CD4-positive, alpha-beta T cell treated with Interleukin-4 for 1 hour (primary cell): ENCODE measurements around the gene SGCA.

Source experiments
- DNase-seq, 2 donors: peaks; one replicate each; pipeline ENCODE4 v3.0.0-alpha.2; 2020 to 2022

The SGCA gene

DNA sequence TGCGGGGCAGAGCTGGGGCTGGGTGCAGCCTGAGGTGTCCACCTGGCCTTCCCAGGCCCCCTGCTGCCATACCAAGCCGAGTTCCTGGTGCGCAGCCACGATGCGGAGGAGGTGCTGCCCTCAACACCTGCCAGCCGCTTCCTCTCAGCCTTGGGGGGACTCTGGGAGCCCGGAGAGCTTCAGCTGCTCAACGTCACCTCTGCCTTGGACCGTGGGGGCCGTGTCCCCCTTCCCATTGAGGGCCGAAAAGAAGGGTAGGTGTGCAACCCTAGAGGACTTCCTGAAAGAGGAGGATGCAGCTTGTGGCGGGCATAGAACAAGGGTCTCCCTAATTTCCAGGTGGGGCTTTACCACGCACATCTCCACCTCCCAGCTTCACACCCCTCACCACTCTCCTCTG, 2.5 kb downstream of the SGCA start:
- no peak for DNase-seq

DNA sequence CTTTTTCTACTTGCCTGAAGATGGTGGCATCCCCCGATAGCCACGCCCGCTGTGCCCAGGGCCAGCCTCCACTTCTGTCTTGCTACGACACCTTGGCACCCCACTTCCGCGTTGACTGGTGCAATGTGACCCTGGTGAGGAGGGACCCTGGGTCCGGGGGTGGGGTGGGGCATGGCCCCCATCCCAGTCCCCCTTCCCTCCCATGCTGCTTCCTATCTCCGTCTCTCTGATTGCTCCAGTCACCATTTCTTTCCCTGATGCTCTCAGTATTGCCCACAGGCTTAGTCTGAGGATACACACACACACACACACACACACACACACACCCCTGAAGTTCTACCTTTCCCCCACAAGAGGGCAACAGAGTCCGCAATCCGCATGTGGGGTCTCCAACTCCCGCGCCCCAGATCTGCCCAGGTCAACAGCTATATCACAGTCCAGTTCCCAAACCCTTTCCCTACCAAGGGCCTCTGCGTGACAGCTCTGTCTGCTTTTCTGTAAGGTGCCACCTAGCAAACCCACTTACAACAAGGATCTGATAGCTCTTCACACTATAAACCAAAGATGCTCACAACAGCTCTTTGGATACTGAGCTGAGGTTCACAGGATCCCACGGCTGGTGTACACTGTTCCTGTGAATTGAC, 3.4 kb downstream of the SGCA start:
- DNase-seq: peak; percentile 77 to 84

DNA sequence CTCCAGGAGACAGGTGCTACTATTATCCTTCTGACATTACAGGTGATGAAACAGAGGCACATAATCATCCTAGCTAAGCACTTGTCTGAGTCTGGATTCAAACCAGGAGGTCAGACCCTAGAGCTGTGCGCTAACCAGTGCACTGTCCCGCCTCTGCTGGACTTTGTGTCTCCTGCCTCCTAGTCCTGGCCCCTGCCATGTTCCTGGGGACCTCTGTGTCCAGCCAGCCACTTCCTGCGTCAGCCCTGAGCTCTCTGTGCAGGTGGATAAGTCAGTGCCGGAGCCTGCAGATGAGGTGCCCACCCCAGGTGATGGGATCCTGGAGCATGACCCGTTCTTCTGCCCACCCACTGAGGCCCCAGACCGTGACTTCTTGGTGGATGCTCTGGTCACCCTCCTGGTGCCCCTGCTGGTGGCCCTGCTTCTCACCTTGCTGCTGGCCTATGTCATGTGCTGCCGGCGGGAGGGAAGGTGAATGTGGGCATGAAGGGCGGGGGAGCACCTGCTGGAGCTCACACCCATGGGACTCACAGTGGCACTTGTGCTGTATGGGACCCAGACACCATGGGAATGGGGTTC, 4.2 kb downstream of the SGCA start:
- no peak for DNase-seq

DNA sequence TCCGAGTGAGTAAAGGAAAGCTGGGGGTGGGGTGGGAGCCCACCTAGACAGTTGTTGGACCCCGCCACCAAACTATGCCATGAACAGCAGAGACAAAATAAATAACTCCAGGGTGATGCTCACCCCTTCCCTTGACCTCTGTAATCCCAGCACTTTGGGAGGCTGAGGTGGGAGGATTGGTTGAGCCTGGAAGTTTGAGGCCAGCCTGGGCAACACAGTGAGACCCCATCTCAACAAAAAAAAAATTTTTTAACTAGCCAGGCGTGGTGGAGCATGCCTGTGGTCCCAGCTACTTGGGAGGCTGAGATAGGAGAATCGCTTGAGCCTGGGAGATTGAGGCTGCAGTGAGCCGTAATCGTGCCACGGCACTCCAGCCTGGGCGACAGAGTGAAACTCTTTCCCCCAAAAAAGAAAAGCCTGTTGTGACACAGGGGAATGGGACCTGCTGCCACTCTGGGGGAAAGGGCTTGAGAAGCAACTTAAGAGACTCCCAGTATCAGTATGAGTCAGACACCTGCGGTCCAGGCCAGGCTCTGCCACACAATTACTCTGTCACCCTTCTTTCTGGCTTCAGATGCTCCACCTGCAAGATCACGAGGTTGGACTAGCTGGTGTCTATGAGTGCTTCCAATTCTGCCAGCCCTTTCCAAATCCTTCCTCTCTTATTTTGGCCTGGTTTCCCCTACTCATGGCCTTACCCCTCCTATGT, 5.0 kb downstream of the SGCA start:
- no peak for DNase-seq

DNA sequence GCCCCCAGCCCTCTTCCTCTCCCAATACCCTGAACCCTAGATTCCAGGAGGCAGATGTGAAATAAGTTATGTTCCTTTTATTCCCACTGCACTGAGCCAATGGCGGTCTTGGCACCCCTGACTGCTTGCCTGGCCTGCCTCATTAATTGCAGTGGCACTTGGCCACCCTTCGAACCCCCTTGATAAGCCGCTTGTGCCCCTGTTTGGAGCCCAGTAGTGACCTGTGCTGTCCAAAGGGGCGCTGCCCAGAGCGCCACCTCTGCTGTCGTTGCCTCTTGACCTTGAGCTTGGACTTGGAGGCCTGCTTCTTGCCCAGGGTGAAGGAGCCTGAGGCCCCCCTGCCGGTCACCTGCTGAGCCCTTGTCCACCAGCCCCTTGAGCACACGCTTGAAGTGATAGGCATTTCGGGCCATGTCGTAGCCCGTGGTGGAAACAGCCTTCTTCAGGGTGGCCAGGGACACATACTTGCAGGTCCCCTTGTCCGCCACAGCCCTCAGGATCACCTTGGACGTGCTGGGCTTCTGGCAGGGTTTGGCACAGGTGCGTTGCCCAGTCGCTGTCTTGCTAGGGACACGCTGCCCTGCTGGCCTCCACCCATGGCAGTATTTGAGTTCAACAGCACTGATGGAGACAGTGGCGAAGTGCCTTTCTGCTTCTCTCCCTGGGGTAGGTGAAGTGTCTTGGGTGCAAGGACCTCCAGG, 5.7 kb downstream of the SGCA start:
- DNase-seq: no peak

DNA sequence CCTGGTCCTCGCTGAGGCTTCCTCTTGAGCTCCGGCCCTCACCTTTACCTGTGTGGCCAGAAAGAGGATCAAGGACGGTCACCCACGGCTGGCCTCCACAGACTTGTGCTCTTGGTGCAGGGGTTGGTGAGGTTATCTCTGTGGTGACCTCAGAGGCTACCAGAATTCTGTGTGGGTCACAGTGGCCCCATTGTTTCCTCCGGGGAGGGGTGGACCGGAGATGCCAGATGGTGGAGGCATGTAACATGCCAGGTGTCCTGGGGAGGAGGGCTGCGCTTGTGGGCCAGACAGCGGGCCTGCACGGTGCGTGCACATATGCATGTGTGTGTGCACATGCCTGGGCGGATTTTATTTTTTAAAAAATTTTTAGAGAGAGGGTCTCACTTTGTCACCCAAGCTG, 6.3 kb downstream of the SGCA start:
- DNase-seq: no peak

DNA sequence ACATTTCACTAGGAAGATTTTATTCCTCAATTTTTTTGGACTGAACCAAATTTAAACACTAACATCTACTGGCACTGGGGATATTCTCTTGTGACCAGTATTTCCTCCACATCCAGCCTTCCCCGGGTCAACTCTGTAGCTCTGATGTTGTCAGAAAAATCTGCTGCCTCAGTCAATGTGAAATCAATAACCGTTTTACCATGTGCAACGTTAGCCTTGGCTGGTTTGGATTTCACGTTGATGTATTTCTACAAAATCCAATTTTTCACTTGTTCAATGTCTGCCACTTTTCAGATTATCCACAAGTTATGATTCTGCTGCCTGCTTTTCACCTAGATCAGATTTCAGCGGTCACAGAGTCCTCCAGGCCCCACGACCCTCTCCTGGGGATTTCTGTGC, 7.1 kb downstream of the SGCA start:
- DNase-seq: no peak

DNA sequence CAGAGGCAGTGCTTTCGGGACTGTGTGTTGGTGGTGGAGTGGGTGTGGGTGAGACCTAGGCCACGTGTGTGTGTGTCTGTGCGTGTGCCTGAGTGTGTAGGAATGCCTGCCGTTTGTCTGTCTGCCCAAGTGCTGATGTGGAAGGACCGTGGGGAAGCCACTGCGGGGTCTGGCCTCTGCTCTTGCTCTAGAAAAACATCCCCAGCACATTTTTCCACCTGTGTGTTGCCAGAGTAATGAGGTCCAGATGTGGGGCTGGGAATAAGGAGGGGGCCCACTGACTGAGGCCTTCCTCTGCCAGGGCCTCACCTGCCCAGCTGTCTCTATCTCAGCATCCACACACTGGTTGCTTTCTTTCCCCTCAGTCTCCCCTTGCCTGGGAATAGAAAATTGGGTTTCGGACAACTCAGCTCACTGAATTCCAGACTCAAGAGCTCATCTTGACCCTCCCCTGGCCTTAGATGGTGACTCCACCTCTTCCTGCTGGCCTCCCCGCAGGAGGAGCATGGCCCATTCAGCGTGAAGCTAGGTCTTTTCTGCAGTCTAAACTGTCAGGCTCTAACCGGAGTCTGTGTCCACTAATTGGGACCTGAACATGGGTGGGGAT, 7.6 kb downstream of the SGCA start:
- DNase-seq: no peak

DNA sequence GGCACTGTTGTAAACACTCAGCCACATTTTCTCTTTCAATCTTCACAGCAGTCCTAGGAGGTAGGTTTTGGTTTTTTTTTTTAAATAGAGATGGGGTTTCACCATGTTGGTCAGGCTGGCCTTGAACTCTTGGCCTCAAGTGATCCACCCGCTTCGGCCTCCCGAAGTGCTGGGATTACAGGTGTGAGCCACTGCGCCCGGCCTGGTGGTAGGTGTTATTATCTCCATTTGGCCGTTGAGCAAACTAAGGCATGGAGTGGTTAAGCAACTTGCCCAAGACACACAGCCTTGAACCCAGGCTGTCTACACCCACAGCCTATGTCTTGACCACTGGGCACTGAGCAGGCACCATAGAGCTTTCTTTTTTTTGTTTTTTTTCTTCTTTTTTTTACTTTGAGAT, 8.6 kb downstream of the SGCA start:
- no peak for DNase-seq

DNA sequence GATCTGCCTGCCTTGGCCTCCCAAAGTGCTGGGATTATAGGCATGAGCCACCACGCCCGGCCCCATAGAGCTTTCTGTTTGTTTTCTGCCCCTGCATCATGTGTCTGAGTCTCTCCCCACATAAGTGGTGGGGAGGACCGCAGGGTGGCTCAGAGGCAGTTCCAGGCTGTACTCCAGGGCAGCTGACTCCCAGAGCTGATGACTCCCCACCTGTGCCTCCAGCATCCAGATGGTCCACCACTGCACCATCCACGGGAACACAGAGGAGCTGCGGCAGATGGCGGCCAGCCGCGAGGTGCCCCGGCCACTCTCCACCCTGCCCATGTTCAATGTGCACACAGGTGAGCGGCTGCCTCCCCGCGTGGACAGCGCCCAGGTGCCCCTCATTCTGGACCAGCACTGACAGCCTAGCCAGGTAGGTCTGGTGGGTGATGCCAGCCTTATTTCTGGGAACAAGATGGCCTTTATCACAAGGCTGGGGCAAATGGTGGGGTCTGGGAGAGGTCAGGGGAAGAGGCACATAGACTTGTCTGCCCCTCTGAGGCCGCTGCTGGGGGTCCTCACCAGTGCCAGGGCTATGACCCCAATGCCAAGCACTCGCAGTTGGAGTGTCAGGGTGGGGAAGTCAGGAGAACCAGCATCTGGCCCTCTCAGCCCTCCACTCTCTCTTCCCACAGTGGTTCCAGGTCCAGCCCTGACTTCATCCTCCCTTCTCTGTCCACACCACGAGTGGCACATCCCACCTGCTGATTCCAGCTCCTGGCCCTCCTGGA, 9.4 kb downstream of the SGCA start:
- no peak for DNase-seq

DNA sequence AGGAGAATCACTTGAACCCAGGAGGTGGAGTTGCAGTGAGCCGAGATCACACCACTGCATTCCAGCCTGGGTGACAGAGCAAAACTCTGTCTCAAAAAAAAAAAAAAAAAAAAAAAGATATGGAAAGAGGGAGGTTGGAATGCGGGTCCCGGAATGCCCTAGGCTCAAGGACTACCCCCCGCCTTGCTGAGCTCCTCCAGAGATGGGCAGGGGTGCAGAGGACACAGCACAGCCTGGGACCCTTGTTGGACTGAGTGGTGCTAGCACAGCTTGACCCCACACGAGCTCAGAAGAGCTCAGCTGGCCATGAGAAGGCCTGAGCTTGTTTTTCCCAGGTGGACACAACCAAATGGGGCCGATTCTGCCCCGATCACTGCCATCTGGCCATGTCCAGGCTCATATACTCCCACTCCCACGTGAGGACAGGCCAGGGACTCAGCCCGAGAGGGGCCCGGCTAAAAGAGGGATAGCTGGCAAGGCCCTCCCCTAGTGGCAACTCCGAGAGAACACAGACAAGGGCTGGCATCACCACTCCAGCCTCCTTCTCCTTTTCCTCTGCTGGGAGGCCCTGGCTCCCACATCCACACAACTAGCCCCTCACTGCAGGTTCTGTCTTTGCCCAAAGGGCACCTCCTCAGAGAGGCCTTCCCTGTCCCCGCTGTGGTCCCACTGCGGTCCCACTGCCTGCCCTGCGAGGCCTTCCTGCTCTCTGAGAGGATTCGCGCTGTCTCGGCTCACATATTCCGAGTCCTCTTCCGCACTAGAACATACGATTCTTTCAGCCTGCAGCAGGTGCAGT, 11.0 kb downstream of the SGCA start:
- DNase-seq: no peak

DNA sequence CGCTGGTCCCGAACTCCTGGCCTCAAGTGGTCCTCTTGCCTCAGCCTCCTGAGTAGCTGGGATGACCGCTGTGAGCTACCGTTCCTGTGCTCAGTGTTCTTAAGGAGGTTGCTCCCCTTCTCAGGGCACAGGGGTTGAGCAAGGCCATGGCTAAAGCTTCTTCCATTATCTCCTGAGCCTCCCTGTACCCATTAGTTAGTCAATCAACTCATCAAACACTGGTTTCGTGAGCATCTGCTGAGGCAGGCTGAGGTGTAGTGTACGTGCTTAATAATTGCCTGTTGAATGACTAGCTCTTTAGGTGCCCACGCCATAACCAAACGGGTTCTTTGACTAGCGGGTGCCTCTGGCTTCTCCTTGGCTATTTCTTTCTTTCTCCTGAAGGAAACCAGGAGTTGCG, 11.7 kb downstream of the SGCA start:
- no peak for DNase-seq

DNA sequence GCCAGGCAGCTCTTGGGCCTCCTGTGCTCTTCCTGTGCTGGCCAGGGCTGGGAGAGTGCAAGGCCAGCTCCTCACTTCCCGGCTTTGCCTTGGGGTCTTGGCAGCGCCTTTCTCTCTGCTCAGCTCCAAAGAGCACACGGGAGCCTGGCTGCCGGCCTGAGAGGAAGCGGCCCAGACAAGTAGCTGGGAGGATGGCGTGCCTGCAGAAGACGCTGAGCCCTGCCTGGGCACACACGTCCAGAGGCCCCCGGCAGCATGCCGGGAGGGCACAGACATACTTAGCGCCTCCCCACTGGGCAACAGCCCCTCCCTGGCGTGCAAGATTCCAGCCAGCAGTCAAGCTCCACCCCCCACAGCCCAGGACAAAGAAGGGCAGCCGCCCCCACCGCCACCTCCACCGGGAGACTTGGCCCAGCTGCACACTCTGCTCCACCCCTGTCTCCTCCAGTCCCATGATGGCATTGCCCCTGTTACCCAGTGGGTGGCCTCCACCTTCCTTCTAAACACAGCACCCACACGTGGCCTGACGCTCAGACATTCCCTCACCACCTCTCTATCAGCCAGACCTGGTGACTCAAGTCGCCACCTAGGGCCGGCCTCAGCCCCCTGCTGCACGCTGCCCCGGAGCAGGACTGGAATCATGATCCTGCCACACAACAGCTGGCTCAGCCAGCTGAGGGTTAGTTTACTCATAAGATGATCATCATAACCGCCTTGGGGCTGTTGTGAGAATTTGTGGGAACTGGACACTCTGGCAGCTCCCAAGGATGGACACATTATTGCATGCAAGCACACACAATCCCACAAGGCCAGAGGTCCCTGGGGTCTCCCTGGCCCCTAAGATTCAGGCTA, 12.4 kb downstream of the SGCA start:
- peak; percentile 62 to 63 for DNase-seq

DNA sequence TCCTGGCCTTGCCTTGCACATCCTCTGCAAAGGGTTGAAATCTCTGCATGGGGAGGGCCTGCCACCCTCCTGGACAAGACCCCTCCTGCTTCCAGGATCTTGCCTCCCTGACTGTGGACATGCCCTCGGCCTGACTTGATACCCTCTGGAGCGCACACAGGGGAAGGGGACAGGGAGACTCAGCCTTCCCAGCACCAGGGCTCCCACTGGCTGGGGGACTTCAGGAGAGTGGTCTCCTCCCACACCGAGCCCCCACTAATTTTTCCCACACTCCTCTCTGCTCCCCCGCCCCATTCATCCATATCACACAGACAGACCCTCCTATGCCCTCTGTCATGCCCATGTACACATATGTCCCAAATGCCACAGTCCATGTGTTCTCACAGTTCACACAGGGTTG, 14.3 kb downstream of the SGCA start:
- no peak for DNase-seq

DNA sequence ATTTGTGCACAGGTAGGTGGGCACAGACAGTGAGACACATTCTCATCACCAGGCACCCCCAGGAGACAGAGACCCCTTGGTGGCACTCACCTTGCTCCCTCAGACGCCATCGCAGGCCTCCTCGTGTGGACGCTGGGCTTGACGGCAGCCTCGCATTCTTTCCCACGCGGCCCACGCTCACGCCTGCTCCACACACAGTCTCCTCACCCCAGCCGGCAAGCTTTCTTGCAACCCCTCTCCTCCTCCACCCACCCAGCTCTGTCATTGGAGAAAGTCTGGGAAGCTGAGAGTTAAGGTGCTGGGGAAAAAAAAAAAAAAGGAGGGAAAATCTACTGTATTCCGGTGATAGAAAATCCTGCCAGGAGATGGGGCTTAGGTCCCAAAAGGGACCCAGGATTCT, 14.8 kb downstream of the SGCA start:
- no peak for DNase-seq

DNA sequence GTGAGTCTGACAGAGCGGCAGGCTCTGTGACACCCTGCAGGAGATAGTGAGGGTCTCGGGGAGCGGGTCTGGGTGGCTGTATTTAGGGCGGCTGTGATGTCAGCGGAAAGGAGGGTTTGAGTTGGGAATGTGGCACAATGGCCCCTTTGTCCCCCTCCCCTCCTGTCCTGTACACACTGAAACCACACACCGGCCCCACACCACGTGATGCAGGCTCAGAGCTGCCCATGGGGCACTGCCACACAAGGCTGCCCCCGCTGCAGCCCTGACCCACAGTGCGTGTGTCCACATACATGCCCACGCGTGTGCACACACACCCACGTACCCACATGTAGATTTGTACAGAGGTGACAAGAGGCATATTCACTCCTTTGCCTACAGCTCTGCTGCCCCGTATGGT, 15.3 kb downstream of the SGCA start:
- DNase-seq: no peak

DNA sequence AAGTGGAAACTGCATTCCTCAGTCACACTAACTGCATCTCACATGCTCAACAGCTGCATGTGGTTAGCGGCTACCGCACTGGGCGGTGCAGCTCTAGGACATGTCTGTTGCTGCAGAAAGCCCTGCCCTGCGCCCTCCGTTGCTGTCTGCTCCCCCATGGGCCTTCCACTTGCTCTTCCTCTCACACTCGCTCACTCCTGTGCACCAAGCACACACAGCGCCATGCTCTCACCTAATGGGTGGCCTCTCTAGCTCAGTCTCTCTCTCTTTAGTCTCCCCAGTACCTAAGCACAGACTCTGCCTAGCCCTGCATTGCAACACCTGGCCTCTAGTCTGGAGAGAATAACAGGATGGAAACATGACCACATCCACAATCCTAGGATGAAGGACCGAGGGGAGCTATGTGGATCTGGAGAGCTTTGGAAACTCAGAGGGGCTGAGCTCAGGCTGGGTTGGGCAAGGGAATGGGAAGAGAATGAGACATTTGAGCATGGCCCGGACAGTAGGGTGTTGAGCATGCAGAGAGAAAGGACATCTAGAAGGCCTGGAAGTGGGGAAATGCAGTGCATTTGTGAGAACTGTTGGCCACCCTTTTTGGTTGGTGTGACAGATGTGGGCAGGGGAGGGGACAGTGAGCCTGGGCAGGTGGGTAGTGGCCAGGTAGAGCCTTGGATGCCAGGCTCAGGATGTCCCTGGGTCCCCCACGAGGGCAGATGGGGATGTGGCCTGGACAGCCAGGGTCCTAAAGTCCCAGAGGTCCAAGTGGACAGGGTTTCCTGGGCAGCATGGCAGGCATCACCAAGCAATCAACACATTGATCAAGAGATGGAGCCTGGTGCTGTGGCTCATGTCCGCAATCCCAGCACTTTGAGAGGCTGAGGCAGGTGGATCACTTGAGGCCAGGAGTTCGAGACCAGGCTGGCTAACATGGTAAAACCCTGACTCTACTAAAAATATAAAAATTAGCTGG, 16.1 kb downstream of the SGCA start:
- DNase-seq: no peak

DNA sequence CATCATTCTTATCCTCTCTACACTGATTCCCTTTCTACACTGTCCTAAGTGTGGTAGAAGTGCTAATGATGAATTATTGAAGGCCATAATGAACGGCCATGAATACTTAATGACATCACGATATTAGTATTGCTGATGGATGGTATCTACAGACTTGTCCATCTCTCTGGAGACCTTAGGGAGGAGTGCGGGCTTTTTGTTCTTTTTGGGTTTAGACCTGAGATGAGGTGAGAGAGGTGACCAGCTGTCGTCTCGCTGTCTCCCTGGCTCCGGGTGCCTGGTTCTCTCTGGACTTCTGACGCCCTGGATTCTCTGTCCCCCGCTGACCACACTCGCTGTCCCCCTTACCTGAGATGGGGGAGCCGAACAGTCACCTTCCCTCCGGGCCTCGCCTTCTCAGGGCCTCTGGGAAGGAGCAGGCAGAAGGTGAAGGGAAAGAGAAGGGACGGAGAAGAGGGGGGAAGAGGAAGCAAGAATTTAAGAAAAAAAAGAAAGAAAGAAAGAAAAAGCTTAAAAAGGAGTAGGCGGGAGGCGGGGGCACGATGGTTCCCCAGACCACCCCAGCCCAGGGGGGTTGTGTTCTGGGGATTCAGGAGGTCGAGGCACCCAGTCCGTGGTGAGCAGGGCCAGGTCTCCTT, 17.1 kb downstream of the SGCA start:
- no peak for DNase-seq

DNA sequence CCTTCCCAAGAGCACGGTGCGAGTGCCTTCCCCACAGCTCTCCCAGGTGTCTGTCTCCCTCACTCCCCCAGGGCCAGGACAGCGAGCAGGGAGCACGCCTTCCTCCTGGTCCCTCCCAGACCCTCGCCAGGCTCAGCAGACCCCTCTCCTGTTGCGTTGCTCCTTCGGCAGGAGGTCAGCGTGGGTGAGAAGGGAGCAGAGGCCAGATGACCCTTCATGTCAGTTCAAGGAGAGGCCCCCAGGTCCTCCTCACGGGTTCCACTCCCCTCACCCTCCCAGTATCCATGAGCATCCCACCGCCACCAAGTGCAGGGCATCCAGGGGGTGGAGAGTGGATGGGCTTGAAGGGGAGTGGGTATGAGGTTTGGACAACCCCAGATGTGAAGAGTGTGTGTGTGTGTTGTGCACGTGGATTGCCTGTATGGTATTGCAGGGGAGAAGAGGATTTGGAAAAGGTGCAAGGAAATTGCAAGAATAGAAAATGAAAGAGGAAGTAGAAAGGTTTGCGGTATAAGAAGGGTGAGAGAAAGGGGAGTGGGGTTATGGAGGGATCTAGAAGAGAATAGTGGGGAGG, 17.7 kb downstream of the SGCA start:
- DNase-seq: peak in 1 of 2 donors; percentile 16
